NOMO-1 treated with DMSO at 0.1 percent for 48 hours (cell line): Measurements from ENCODE around the gene OR14I1.
"Not testable (repeated sequence)": the region's sequence is repeated elsewhere in the genome, so short reads cannot be mapped to it uniquely, and the experiment has no call there.

ENCODE experiments used
- DNase-seq: peaks from one replicate; lab custom pipeline; 2025; ENCODE audit not compliant: unreplicated experiment; lab: John Stamatoyannopoulos, UW

The OR14I1 gene

GRCh38 chr1:248688527-248689298, 13.9 kb downstream of the OR14I1 start:
- no peak for DNase-seq

- DNase-seq: peak; percentile 18
Observed at GRCh38 chr1:248686815-248687214, 15.8 kb downstream of the OR14I1 start.

GRCh38 chr1:248681651-248682050, 20.9 kb downstream of the OR14I1 start:
- no peak for DNase-seq

DNA sequence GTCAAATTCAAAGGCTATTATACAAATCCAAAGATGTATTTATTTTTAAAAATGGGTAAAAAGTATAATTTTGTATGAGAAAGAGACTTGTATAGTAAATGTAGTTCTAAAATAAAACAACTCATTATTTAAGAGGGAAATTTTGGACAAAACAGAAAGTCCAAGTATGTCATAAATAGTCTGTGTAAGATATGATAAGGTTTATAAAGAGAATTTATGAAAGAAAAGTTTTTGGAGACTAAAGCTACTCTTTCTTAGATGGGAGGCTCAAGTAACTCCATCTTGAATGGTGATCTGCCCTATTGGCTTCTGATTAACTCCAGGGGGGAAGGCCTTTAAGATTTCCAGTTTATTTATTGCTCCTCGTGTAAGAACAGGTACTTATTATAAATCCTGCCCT, 32.6 kb downstream of the OR14I1 start:
- DNase-seq: no peak

- DNase-seq: peak; percentile 30
Observed at GRCh38 chr1:248663453-248664328, 38.9 kb downstream of the OR14I1 start.

DNA sequence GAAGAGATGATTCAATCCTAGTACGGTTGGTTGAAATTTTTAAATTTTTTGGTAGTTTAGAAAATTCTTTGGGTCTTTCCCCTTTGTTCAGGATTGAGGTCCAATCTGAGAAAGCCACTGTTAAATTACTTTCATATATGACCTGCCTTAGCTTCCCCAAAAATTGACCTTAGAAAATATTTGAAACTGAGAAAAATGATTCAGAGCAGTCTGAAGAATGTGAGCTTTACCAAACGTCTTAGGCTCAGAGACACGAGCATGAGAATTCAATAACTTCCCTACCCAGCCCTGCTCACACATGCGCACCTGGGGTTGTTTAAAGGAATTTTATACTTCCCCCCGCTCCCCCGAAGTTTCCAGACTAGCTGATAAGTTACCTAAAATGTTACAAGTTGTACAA, 45.8 kb downstream of the OR14I1 start:
- not testable (repeated sequence) for DNase-seq

DNA sequence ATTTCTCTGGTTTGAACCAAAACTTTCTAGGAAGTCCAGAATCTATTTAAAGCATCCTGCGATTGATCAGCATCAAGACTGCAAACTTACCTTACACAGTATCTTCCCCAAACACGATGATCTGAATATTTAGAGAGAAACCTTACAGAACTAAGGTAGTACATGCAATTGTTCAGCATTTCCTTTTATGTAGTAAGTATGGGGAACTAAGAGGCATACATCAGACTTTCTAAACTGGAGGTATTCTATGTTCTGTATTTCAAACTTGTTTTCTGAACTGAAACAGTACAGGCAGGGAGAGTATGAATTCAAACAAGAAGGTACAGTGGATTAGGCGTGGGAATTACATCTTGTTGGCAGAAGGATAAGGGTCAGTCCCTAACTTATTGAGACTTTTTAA, 47.2 kb downstream of the OR14I1 start, which contains the start of gene OR2T27:
Gene OR2T27, minus strand, starts transcription at position 175 of the 400 bp plus-strand sequence. CDS start 4,644 bp downstream, outside the sequence.
- DNase-seq: not testable (repeated sequence)
